CD4-positive, alpha-beta T cell (primary cell): ENCODE measurements around the gene USP12. TPM values are rescaled to one million over a fixed set of nuclear protein-coding genes. Genes with fewer than 3 reads are reported as not detected.
"Not testable (repeated sequence)": the region's sequence is repeated elsewhere in the genome, so short reads cannot be mapped to it uniquely, and the experiment has no call there.

Experiments used
- ATAC-seq: fragments of 200-7000 bp; cut with Tn5 transposase; one replicate; pipeline ENCODE4 v1.10.0; 2022; ENCODE audit warnings: mild to moderate bottlenecking; ENCODE audit not compliant: poor library complexity
- CTCF ChIA-PET: fragments of 350-600 bp; sonication (Branson Sonifier 250); formaldehyde crosslinking; loops from one replicate; lab custom pipeline; 2021; ENCODE audit warnings: antibody characterized with exemption, inconsistent platforms; lab: Charles Lee
- POLR2A ChIA-PET: fragments of 350-600 bp; sonication (Branson Sonifier 250); formaldehyde crosslinking; loops from one replicate; lab custom pipeline; 2021; ENCODE audit warnings: antibody characterized with exemption, inconsistent platforms; lab: Charles Lee
- DNase-seq, 14 experiments: peaks; one replicate each; pipeline ENCODE4 v3.0.0-alpha.2; 2013 to 2020; ENCODE audit warnings: mixed read lengths in 2 of 14
- H3K27ac ChIP-seq, 2 donors: one replicate each; pipeline versions ENCODE4 v1.5.1 to v1.7.0; 2013; ENCODE audit warnings: low read length in 2 of 2, low read depth in 1 of 2, mild to moderate bottlenecking in 1 of 2
- H3K27me3 ChIP-seq, 2 experiments: 1 replicate in 1 of 2; 2 replicates in 1 of 2; pipeline versions ENCODE4 v1.6.1 to v1.7.0; 2013; ENCODE audit warnings: low read length in 2 of 2, control low read depth in 1 of 2, mild to moderate bottlenecking in 1 of 2, moderate library complexity in 1 of 2; ENCODE audit not compliant: insufficient read depth in 2 of 2, control insufficient read depth in 1 of 2
- H3K36me3 ChIP-seq: one replicate; pipeline ENCODE4 v1.6.1; 2013; ENCODE audit warnings: low read length, control low read depth; ENCODE audit not compliant: insufficient read depth
- H3K4me1 ChIP-seq: one replicate; pipeline ENCODE4 v1.6.1; 2013; ENCODE audit warnings: low read length, control low read depth; ENCODE audit not compliant: insufficient read depth
- H3K4me3 ChIP-seq: one replicate; pipeline ENCODE4 v1.5.1; 2013; ENCODE audit warnings: mild to moderate bottlenecking, low read length, moderate library complexity
- H3K9me3 ChIP-seq, 2 experiments: 1 replicate in 1 of 2; 2 replicates in 1 of 2; pipeline versions ENCODE4 v1.6.1 to v1.7.0; 2013; ENCODE audit warnings: low read length in 2 of 2, mild to moderate bottlenecking in 2 of 2, control low read depth in 1 of 2, moderate library complexity in 1 of 2; ENCODE audit not compliant: control insufficient read depth in 1 of 2, insufficient read depth in 1 of 2
- H3K27ac Mint-ChIP-seq: one replicate; pipeline ENCODE4 v1.8.0; 2020; ENCODE audit warnings: mixed read lengths
- H3K27me3 Mint-ChIP-seq: one replicate; pipeline ENCODE4 v1.8.0; 2021; ENCODE audit warnings: mixed read lengths
- H3K36me3 Mint-ChIP-seq: one replicate; pipeline ENCODE4 v1.8.0; 2021; ENCODE audit warnings: low read depth, mixed read lengths
- H3K4me1 Mint-ChIP-seq: one replicate; pipeline ENCODE4 v1.8.0; 2021; ENCODE audit warnings: low read depth, mixed read lengths
- H3K4me3 Mint-ChIP-seq: one replicate; pipeline ENCODE4 v1.8.0; 2020; ENCODE audit warnings: mild to moderate bottlenecking, mixed read lengths
- H3K9me3 Mint-ChIP-seq: one replicate; pipeline ENCODE4 v1.8.0; 2020; ENCODE audit warnings: mixed read lengths
- intact Hi-C, 2 experiments: fragments of 100-400 bp; cut with DNase I in 1 of 2; cut with micrococcal nuclease in 1 of 2; formaldehyde crosslinking; loops; one replicate each; pipeline versions ENCODE4 v1.15.1 to v1.9.0; 2023 to 2025; cut with DNase I, micrococcal nuclease
- total RNA-seq, 174 experiments: library from RNA in 2 of 174; stranded (reverse) in 2 of 174; gene quantifications; one replicate each; pipeline ENCODE4 v1.2.3 and lab custom pipeline; 2021 to 2026
- TF ChIP-seq, protein P1 (sequence below): fragments of 200-600 bp; IDR thresholded peaks from one replicate; pipeline ENCODE4 v1.8.0; 2022; ENCODE audit warnings: antibody characterized with exemption, mild to moderate bottlenecking

USP12 gene
- total RNA-seq, 2 experiments from 2014 or later, result 56.9 to 58.8 TPM

DNA sequence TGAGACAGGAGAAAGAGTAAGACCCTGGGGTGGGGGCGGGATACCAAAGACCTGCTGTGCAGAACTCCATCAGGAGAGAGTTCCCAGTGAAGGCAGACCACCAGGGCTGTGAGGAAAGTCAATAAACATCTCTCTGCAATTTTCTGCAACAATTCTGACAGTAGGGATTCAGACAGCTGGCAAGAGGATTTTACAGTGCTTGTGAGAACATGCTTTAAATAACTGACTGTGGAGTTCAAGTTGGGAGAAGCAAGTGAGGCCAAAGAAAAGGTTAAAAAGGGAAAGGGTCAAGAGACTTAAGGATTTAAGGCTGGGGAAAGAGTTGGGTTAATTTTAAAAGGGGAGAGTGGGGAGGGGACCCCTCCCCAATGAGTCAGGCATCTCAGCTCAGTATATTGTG lies 98.4 kb downstream of the USP12 start:
- Mint-ChIP-seq H3K27me3 (no peaks in the 10 kb centered on the region), H3K4me3 (no peak overlapping the region)

DNA sequence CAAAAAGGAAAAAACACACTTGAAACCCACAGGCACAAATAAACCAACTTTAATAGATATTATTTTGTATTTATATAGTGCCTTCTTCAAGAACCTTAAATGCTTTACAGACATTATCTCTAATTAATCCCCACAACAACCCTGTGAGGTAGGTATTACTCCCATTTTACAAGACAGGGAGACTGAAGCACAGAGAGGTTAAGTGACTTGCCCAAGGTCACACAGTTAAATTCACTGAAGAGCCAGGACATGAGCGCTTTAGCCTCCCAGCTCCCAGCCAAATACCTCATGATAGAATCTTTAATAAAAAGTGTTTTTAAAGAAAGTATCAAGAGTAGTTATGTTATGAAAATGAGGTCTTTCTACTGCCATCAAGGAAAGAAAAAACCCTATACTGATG lies 105.5 kb downstream of the USP12 start:
- H3K4me1 Mint-ChIP-seq, H3K4me1 ChIP-seq, ATAC-seq, H3K27ac Mint-ChIP-seq, H3K9me3 ChIP-seq, H3K4me3 ChIP-seq, H3K4me3 Mint-ChIP-seq, H3K9me3 Mint-ChIP-seq, POLR2A ChIA-PET, H3K27me3 ChIP-seq, CTCF ChIA-PET, H3K27ac ChIP-seq, intact Hi-C loops, DNase-seq, H3K27me3 Mint-ChIP-seq: not testable (repeated sequence)
- H3K36me3 ChIP-seq, result peaks cover 11% of the 10 kb centered on the region
- H3K36me3 Mint-ChIP-seq, result peaks cover 57% of the 10 kb centered on the region

More for the DNA sequence above, 98.4 kb downstream of the USP12 start:
- Histone ChIP-seq H3K27me3 (no peaks in the 10 kb centered on the region), H3K4me1 (no peaks in the 10 kb centered on the region), H3K4me3 (no peak overlapping the region), H3K27ac (no peak overlapping the region), H3K9me3 (no peaks in the 10 kb centered on the region), H3K36me3 (peaks cover 27% of the 10 kb centered on the region)
- TF ChIP-seq, protein P1, sequence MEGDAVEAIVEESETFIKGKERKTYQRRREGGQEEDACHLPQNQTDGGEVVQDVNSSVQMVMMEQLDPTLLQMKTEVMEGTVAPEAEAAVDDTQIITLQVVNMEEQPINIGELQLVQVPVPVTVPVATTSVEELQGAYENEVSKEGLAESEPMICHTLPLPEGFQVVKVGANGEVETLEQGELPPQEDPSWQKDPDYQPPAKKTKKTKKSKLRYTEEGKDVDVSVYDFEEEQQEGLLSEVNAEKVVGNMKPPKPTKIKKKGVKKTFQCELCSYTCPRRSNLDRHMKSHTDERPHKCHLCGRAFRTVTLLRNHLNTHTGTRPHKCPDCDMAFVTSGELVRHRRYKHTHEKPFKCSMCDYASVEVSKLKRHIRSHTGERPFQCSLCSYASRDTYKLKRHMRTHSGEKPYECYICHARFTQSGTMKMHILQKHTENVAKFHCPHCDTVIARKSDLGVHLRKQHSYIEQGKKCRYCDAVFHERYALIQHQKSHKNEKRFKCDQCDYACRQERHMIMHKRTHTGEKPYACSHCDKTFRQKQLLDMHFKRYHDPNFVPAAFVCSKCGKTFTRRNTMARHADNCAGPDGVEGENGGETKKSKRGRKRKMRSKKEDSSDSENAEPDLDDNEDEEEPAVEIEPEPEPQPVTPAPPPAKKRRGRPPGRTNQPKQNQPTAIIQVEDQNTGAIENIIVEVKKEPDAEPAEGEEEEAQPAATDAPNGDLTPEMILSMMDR, result no peak
- POLR2A ChIA-PET, result no interaction called here
- CTCF ChIA-PET, result no interaction called here
- Mint-ChIP-seq H3K27ac (no peak overlapping the region), H3K9me3 (no peaks in the 10 kb centered on the region), H3K36me3 (peaks cover 75% of the 10 kb centered on the region), H3K4me1 (no peaks in the 10 kb centered on the region)
- ATAC-seq, result no peak
- DNase-seq, result no peak
- intact Hi-C loops, result no loop called here

DNA sequence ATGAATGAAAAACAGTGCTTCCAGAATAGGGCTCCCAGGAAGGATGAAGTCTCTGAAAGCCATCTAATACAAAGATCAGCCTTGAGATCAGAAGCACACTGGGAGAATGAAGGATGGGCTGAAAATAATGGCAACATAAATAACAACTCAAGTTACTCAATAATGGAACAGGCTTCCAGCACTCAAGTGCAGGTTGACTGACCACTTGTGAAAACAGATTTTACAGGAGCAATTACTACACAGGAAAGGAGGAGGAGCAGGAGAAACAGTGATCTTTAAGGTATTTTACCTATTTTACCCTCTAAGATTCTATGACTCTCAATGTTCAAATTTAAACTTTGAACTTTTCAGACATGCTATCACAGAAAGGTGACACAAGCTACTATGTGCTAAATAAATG lies 106.0 kb downstream of the USP12 start:
- Mint-ChIP-seq H3K36me3 (peaks cover 51% of the 10 kb centered on the region), H3K27ac (no peak overlapping the region), H3K27me3 (no peaks in the 10 kb centered on the region), H3K4me1 (peaks cover 8% of the 10 kb centered on the region), H3K4me3 (no peak overlapping the region), H3K9me3 (no peaks in the 10 kb centered on the region)
- Histone ChIP-seq H3K4me3 (no peak overlapping the region), H3K27ac (no peak overlapping the region), H3K9me3 (peaks cover 0 to 5% of the 10 kb centered on the region in 2 experiments), H3K36me3 (peaks cover 11% of the 10 kb centered on the region), H3K4me1 (no peaks in the 10 kb centered on the region), H3K27me3 (no peaks in the 10 kb centered on the region)
- ChIA-PET CTCF (no interaction called here), POLR2A (no interaction called here)
- DNase-seq (no peak), ATAC-seq (no peak)
- TF ChIP-seq, protein P1, result no peak
- intact Hi-C loops, result no loop called here

DNA sequence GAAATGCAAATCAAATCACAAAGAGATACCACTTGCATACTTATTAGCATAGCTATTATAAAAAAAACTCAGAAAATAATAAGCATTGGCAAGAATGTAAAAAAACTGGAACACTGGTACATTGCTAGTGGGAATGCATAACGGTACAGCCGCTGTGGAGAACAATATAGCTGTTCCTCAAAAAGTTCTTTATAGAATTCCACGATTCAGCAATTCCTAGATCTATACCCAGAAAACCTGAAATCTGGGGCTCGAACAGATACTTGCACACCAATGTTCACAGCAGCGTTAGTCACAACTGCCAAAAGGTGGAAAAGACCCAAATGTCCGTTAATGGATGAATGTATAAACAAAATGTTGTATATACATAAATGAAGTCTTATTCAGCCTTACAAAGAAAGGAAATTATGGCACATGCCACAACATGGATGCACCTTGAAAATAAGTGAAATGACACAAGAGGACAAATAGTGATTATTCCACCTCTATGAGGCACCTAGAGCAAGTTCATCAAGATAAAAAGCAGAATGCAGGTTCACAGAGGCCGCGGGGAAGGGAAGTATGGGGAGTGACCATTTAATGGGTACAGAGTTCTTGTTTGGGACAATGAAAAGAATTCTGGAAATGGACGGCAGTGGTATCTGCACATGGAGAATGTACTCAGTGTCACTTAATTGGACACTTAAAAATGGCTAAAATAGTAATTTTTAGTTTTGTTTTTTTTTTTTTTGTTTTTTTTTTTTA lies 107.2 kb downstream of the USP12 start:
- Mint-ChIP-seq H3K36me3 (peaks cover 40% of the 10 kb centered on the region), H3K27me3 (no peaks in the 10 kb centered on the region), H3K27ac (no peak overlapping the region), H3K4me3 (no peak overlapping the region), H3K4me1 (peaks cover 8% of the 10 kb centered on the region), H3K9me3 (no peaks in the 10 kb centered on the region)
- Histone ChIP-seq H3K36me3 (peaks cover 7% of the 10 kb centered on the region), H3K27ac (no peak overlapping the region), H3K27me3 (no peaks in the 10 kb centered on the region), H3K4me1 (no peaks in the 10 kb centered on the region), H3K4me3 (no peak overlapping the region), H3K9me3 (peaks cover 0 to 5% of the 10 kb centered on the region in 2 experiments)
- no peak for DNase-seq
- ATAC-seq, result no peak
- ChIA-PET POLR2A (no interaction called here), CTCF (no interaction called here)
- TF ChIP-seq, protein P1, result no peak
- intact Hi-C loops, result no loop called here
